ENCODE data around the gene SIGLEC14. TPM values are rescaled to one million over a fixed set of nuclear protein-coding genes. Genes with fewer than 3 reads are reported as not detected.

SIGLEC14 gene
- not detected in 2 replicates for total RNA-seq

GRCh38 chr19:51646730-51647129, at the start of gene SIGLEC14:
SIGLEC14 (minus strand) TSS chr19:51646825; CDS start chr19:51646759, 66 bp downstream.

GRCh38 chr19:51693260-51693659, 46.6 kb upstream of the SIGLEC14 start, which contains the start of gene SPACA6:
SPACA6 (plus strand) TSS chr19:51693330; CDS start chr19:51693527, 197 bp downstream.

GRCh38 chr19:51630315-51630714, 16.3 kb downstream of the SIGLEC14 start, which contains the start of gene SIGLEC5:
SIGLEC5 (minus strand) TSS chr19:51630401; CDS start chr19:51630335, 66 bp downstream.

Other genes starting within 250 kb of the SIGLEC14 start
- gene SIGLEC10, start 229.2 kb downstream of the SIGLEC14 start, total RNA-seq: not detected in 2 replicates
- not detected in 2 replicates for gene SIGLEC8, start 188.4 kb downstream of the SIGLEC14 start, total RNA-seq
- gene CEACAM18, start 168.3 kb downstream of the SIGLEC14 start, total RNA-seq: not detected in 2 replicates
- gene SIGLEC12, start 145.0 kb downstream of the SIGLEC14 start, total RNA-seq: not detected in 2 replicates
- not detected in 2 replicates for gene SIGLEC6, start 115.2 kb downstream of the SIGLEC14 start, total RNA-seq
- gene ZNF175, start 75.5 kb downstream of the SIGLEC14 start, total RNA-seq: 3.4 and 4.5 TPM in 2 replicates
- gene SIGLEC5, start 16.4 kb downstream of the SIGLEC14 start, total RNA-seq: not detected in 2 replicates
- 4.8 and 8.1 TPM in 2 replicates for gene SPACA6, start 46.5 kb upstream of the SIGLEC14 start, total RNA-seq
- gene HAS1, start 77.2 kb upstream of the SIGLEC14 start, total RNA-seq: not detected in 2 replicates
- gene FPR1, start 105.1 kb upstream of the SIGLEC14 start, total RNA-seq: not detected in 2 replicates
- gene FPR2, start 114.4 kb upstream of the SIGLEC14 start, total RNA-seq: not detected in 2 replicates
- gene FPR3, start 148.3 kb upstream of the SIGLEC14 start, total RNA-seq: under 0.01 TPM in 2 replicates
- gene ZNF577, start 241.1 kb upstream of the SIGLEC14 start, total RNA-seq: 6.1 and 7.3 TPM in 2 replicates

Measured in aortic smooth muscle cell (primary cell).